ENCODE measurements around the gene ZNF71.

GRCh38 chr19:56643460-56643955 lies 48.4 kb downstream of the ZNF71 start:
- TF ChIP-seq STAT6 (CRISPR knock-in tag; conservative IDR thresholded peaks at IDR 0.05; ENCODE audit: low read depth) (no peak), ZBTB43 (CRISPR knock-in tag; IDR thresholded peaks at IDR 0.05) (no peak), CTCF (IDR thresholded peaks at IDR 0.05) (no peak), ZNF416 (CRISPR knock-in tag; IDR thresholded peaks at IDR 0.05) (no peak), USF1 (CRISPR knock-in tag; IDR thresholded peaks at IDR 0.05) (no peak), PREB (CRISPR knock-in tag; IDR thresholded peaks at IDR 0.05; ENCODE audit: borderline replicate concordance) (no peak), ZMAT4 (CRISPR knock-in tag; IDR thresholded peaks at IDR 0.05) (no peak), TP53 (CRISPR knock-in tag; IDR thresholded peaks at IDR 0.05) (no peak), ZBTB21 (CRISPR knock-in tag; IDR thresholded peaks at IDR 0.05; ENCODE audit: borderline replicate concordance) (no peak), GTF2I (CRISPR knock-in tag; conservative IDR thresholded peaks at IDR 0.05) (no peak)

Measured in WTC11 (cell line).